Activated CD4-positive, CD25-positive, alpha-beta regulatory T cell treated with anti-CD3 and anti-CD28 coated beads, Interleukin-2, amount 50 U/mL, for 16 hours (primary cell): ENCODE data around the gene COL25A1.

ENCODE experiments used
- DNase-seq: peaks from one replicate; pipeline ENCODE4 v3.0.0-alpha.2; 2020; ENCODE audit warnings: low read depth, low spot score

The COL25A1 gene

DNA sequence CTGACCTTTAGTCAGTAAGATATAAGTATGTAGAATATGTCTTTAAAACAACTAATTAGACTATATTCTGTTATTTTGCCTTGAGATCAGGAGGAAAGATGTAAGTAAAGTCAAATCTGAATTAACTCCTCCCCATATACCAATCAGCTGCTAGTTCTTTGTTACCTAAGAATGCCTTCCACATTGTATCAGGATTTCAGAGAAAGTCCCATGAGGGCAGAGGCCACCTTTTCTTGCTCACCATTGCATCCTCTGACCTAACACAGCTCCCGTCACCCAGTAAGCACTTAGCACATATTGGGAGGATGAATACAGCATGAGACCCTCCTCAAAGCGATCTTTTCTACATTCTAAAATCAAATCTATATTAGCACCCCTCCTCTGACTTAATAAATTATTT, 87.0 kb downstream of the COL25A1 start:
- no peak for DNase-seq

GRCh38 chr4:109214622-109215301, 87.7 kb downstream of the COL25A1 start:
- DNase-seq = no peak

GRCh38 chr4:109213056-109213455, 89.4 kb downstream of the COL25A1 start:
- no peak for DNase-seq

DNA sequence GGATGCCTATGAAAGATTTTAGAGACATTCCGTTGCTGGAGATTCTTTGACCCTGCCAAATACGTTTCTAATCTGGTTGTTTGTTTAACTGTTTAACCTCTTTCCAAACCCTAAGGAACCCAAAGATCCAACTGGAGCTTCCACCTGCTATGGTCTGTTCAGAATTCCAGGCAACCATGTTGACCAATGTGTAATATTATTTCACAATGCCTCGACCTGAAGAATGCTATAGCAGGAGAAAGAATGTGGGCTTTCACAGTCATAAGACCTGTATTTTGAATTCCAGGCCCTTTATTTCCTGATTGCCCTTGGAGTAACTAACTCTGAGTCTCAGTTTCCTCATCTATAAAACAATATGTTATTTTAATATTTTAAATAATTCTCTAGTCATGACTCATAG, 90.8 kb downstream of the COL25A1 start:
- no peak for DNase-seq

GRCh38 chr4:109209647-109210046, 92.8 kb downstream of the COL25A1 start:
- no peak for DNase-seq

DNA sequence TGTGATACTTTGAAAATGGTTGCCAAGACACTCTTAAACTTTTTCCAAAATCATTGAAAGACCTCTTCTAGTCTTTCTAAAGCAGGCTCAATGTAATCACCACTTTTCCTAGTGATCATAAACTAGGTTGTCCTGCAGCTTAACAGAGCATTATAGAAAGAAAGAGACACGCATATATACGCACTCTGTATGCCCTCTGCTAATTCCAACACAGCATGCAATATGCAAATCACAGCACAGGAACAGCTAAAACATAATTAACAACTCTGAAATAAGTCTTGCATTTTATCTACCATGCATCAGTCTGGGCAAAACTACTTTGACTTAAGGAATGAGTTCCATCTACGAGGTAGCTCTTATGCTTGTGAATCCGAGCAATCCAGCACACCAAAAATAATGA, 94.6 kb downstream of the COL25A1 start:
- DNase-seq = no peak

- DNase-seq = no peak
Measured at GRCh38 chr4:109207061-109207460, 95.4 kb downstream of the COL25A1 start.

- DNase-seq = no peak
Measured at GRCh38 chr4:109206620-109207019, 95.8 kb downstream of the COL25A1 start.

- DNase-seq = no peak
Measured at GRCh38 chr4:109205186-109205585, 97.3 kb downstream of the COL25A1 start.

DNA sequence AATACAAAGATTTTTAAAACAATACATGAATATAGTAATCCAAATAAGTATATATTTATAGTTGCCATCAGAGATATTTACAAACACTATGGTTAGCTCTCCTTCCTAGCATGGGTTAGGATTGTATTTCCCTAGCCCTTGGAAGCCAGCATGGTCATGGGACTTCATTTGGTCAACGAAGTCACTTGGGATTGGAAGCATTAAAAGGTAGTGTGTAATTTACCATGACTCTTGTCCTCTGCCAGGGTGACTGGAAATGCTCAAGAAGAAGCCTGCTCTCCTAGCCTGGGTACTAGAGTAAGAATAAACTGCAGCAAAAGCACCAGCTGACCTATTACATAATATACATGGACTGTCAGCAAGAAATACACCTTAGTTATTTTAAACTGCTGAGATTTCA, 102.9 kb downstream of the COL25A1 start:
- DNase-seq = no peak

GRCh38 chr4:109195646-109196045, 106.8 kb downstream of the COL25A1 start:
- DNase-seq = no peak

GRCh38 chr4:109191216-109191615, 111.2 kb downstream of the COL25A1 start:
- DNase-seq = no peak

DNA sequence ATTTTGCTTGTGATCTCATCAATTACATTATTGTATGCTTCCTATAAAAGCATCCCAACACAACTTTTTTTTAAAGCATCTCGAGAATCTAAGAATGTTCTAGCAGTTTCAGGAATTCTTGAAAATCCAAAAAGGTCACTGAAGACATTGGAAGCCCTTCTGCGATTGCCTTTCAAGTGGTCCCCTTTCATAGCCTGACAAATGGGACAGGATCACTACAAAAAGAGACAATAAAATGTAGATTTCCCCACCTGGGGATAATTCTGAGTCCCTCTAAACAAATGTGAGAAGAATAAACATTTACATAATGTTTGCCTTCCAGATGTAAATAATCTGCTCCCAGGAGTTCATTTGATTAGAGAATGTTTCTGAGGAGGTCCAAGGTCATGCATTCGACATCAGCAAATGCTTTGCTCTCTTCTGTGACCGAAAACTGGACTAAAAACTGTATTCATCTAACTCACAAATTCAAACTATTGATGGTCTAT, 116.0 kb downstream of the COL25A1 start:
- DNase-seq = no peak

GRCh38 chr4:109185951-109186350, 116.5 kb downstream of the COL25A1 start:
- no peak for DNase-seq

DNA sequence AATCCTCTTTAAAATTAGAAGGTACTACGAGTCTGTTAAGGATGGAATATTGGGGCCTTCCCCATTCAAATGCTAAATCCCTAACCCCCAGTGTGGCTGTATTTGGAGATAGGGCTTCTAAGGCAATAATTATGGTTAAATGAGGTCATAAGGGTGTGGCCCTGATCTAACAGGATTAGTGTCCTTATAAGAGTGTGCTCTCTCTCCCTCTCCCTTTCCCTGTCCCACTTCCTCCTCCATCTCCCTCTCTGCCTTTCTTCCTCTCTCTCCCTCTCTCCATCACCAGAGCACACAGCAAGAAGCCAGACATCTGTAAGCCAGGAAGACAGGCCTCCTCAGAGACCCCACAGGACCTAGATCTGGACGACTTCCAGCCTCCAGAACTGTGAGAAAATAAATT, 116.9 kb downstream of the COL25A1 start:
- no peak for DNase-seq

DNA sequence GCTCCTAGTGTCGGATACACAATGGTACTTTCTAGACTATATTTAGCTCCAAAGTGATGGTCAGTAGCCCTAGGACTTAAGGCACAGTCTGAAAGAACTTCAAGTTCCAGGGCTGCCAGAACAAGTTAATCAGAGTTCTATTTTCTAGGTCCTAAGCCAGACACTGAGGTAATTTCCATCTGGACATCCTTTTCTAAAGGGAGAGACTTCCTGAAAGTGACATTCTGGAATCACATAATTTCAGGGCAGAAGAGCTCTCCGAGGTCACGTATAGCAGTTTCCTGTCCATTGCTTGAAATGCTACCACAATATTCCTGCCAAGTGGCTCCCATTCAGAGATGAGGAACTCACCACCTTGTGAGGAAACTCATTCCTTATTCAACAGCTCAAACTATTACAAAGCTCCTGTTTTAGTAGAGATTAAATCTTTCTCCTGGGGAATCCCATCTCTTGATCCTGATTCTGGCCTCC, 117.9 kb downstream of the COL25A1 start:
- no peak for DNase-seq

DNA sequence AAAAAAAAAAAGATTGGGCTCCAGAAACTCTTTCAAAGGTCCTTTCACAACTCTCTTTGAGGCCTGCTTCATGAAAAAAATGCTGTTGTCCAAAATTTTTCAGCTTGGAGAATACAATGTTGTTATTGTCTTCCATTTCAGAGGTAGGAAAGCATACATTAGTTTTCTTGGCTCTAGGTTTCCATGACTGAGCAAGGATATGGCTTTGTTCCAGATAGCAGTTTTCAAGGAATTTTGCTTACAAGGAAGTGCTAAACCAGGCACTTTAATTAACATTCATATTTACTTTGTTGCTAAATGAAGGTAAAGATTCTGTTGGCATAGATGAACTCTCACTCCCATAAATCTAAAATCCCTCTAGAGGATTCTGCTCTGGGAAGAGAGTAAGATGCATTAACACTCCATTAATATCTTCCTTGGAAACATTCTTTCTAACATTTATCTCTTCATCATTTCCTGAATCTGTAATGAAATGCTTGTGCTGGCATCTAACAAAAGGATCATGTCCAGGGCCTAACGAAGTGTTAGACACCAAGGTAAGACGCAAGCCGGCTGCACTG, 118.4 kb downstream of the COL25A1 start:
- no peak for DNase-seq

GRCh38 chr4:109182696-109183095, 119.8 kb downstream of the COL25A1 start:
- DNase-seq = no peak

DNA sequence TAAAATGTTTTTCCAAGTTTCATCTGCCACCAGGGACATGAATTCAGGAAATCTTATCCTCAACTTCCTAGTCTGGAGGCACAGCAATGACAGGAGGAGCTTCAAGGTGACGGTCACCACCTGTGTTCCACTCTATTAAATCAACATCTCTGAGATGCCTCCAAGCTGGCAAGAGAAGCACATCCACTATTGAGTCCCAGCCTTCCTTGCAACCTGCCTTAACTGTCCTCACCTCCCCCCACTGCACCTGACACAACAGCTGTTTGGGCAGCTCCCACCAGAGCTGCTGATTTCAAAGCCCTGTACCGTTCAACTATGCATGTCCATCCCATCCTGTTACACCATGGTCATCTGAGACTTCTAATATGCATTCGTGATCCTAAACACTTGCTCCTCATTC, 123.4 kb downstream of the COL25A1 start:
- no peak for DNase-seq

GRCh38 chr4:109177096-109177810, 125.2 kb downstream of the COL25A1 start:
- DNase-seq = no peak

GRCh38 chr4:109174224-109174953, 128.1 kb downstream of the COL25A1 start:
- DNase-seq = no peak

DNA sequence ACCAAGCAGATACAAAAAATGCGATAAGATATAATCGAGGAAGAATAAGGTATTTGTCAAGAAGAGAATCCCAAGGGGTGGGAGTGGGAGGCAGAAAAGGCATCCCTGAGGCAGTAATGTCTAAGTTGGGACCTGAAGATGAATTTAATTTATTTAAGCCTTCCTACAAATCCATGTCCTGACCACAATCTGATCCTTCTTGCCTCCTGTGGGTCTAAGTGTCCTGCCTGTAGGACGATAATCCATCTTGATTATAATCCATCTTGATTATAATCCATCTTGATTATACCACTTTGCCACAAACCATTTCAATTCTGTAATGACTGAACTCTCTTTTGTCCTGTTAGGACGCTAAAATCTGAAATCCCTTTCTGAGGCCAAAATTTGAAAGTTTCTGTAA, 130.2 kb downstream of the COL25A1 start:
- DNase-seq = no peak
